Brain microvascular endothelial cell (primary cell): Measurements from ENCODE around the gene GINS1.

Experiments
- DNase-seq: peaks from one replicate; pipeline ENCODE4 v3.0.0-alpha.2; 2020
- H3K27ac ChIP-seq: fragments of 250-450 bp; sonication (Bioruptor Pico); 2 replicates; pipeline ENCODE4 v1.5.1; 2020; ENCODE audit warnings: mild to moderate bottlenecking, moderate library complexity
- H3K27me3 ChIP-seq: fragments of 250-450 bp; sonication (Bioruptor Pico); replicated peaks from 2 replicates; pipeline ENCODE4 v1.5.1; 2020; ENCODE audit warnings: mild to moderate bottlenecking
- H3K36me3 ChIP-seq: fragments of 250-450 bp; sonication (Bioruptor Pico); replicated peaks from 2 replicates; pipeline ENCODE4 v1.5.1; 2020; ENCODE audit warnings: mild to moderate bottlenecking
- H3K4me3 ChIP-seq: 2 replicates; pipeline ENCODE4 v1.5.1; 2011; ENCODE audit warnings: low read depth, mild to moderate bottlenecking, control low read depth, low read length, moderate library complexity
- CTCF ChIP-seq: IDR thresholded peaks from 2 replicates; pipeline ENCODE4 v1.5.1; 2011; ENCODE audit warnings: low read depth, mild to moderate bottlenecking, moderate library complexity, low read length, control low read depth, inconsistent platforms; ENCODE audit errors: missing control alignments
- in situ Hi-C: cut with HindIII; loops from 2 replicates; pipeline ENCODE4 v1.10.0; 2017; ENCODE audit warnings: low sequenced_read_pairs, low pct_ligation_motif_present

Gene GINS1

GRCh38 chr20:25480156-25480555 lies 72.7 kb downstream of the GINS1 start:
- TF ChIP-seq CTCF: no peak
- Histone ChIP-seq H3K36me3 (peaks cover 7% of the 10 kb centered on the region), H3K27me3 (no peaks in the 10 kb centered on the region), H3K27ac (no peak overlapping the region), H3K4me3 (no peak overlapping the region)
- no peak for DNase-seq
- in situ Hi-C loops: no loop called here

- in situ Hi-C loops: no loop called here
- DNase-seq: no peak
- Histone ChIP-seq H3K27me3 (no peaks in the 10 kb centered on the region), H3K36me3 (peaks cover 7% of the 10 kb centered on the region), H3K4me3 (no peak overlapping the region), H3K27ac (no peak overlapping the region)
- no peak for TF ChIP-seq CTCF
Measured at GRCh38 chr20:25480797-25481196, 73.3 kb downstream of the GINS1 start.

DNA sequence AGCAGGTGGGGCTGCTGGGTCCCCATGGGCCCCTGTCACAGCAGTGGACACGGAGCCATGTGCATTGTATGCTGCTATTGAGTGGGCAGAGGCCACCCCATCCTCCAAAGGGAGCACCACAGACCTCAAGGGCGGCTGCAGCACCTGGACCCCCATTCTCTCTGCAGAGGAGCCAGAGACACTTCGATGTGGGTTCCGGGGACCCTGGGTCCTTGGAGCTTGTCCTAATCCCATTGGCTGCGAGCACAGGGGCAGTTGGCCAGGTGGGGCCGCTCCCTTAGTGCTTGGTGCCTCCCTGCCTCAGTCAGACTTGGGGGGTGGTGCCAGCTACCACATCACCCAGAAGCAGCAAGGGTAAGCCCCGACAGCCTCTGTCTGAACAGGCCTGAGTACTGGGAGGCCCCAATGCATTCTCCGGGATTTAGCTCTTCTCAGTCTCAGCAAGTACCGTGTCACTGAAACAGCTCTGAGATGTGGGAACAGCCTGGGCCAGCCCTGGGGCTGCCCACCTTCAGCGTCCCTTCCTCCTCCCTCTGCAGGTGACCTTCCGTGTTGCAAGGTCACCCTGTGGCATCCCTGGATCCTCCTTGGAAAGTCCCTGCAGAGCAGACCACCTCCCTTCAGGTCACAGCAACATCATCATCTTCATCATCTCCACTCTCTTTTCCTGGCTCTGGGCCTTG lies 73.9 kb downstream of the GINS1 start:
- in situ Hi-C loops: no loop called here
- no peak for DNase-seq
- peak; percentile 44 for TF ChIP-seq CTCF
- Histone ChIP-seq H3K27me3 (no peaks in the 10 kb centered on the region), H3K27ac (no peak overlapping the region), H3K4me3 (no peak overlapping the region), H3K36me3 (peaks cover 7% of the 10 kb centered on the region)

GRCh38 chr20:25481918-25482253 lies 74.4 kb downstream of the GINS1 start:
- peaks cover 7% of the 10 kb centered on the region for H3K36me3 ChIP-seq

DNA sequence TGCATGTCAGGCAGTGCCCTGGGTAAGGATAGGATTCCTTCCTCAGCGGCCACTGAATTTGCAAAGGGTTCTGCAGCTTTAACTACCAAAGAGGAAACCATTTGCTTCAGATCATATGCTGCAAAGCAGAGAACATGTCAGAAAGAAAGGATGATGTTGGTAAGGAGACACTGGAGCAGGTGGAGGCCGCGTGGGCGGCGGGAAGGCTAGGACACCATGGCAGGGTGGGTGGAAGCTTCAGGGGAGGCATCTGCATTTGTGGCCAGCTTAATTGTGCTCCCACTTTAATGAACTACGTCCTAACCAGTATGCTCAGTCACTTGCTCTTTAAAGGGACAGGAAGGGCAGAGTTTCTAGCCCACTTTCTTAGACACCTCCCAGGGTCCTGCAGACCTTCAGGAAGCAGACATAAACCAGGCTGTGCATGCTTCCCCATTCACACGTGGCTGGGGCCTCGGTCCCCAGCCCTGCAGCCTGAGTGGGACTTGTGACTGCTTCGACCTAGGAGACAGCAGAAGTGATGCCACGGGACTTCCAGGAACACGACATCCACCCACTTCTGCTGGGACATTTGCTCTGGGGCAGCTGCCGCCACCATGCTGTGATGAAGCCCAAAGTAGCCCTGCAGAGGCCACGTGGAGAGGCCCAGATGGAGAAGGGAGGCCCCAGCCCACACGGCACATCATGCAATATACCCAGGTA lies 76.1 kb downstream of the GINS1 start:
- H3K4me3 ChIP-seq: no peak overlapping the region
- no peak for DNase-seq
- no peak for TF ChIP-seq CTCF
- no peak overlapping the region for H3K27ac ChIP-seq
- no peaks in the 10 kb centered on the region for H3K27me3 ChIP-seq
- in situ Hi-C loops: no loop called here
- H3K36me3 ChIP-seq: peaks cover 7% of the 10 kb centered on the region

More at GRCh38 chr20:25481918-25482253, 74.4 kb downstream of the GINS1 start:
- no peak overlapping the region for H3K27ac ChIP-seq
- no peak overlapping the region for H3K4me3 ChIP-seq
- DNase-seq: no peak
- TF ChIP-seq CTCF: no peak
- H3K27me3 ChIP-seq: no peaks in the 10 kb centered on the region
- in situ Hi-C loops: no loop called here
